KMS-11 (cell line): ENCODE measurements around the gene PARS2.

Source experiments
- H2AFZ ChIP-seq: fragments of 200-600 bp; sonication (generic); 2 replicates; pipeline ENCODE4 v1.6.1; 2016; ENCODE audit warnings: antibody characterized with exemption, mixed run types, low read depth
- H3K27ac ChIP-seq: fragments of 200-600 bp; sonication (generic); 2 replicates; pipeline ENCODE4 v1.6.1; 2016; ENCODE audit warnings: mild to moderate bottlenecking, mixed run types
- H3K27me3 ChIP-seq: fragments of 200-600 bp; sonication (generic); 2 replicates; pipeline ENCODE4 v1.6.1; 2017; ENCODE audit warnings: mild to moderate bottlenecking, low read depth, mixed run types, moderate library complexity; ENCODE audit not compliant: insufficient read depth
- H3K36me3 ChIP-seq: fragments of 200-600 bp; sonication (generic); 2 replicates; pipeline ENCODE4 v1.6.1; 2017; ENCODE audit warnings: mild to moderate bottlenecking, mixed run types; ENCODE audit not compliant: insufficient read depth
- H3K4me1 ChIP-seq: fragments of 200-600 bp; sonication (generic); 2 replicates; pipeline ENCODE4 v1.6.1; 2016; ENCODE audit warnings: mild to moderate bottlenecking, low read depth, mixed run types; ENCODE audit not compliant: poor library complexity, severe bottlenecking
- H3K4me2 ChIP-seq: fragments of 200-600 bp; sonication (generic); 2 replicates; pipeline ENCODE4 v1.7.0; 2016; ENCODE audit warnings: mild to moderate bottlenecking, mixed run types
- H3K4me3 ChIP-seq: fragments of 200-600 bp; sonication (generic); IDR thresholded peaks from 2 replicates; pipeline ENCODE4 v1.6.1; 2017; ENCODE audit warnings: low read depth, low read length, mixed read lengths; ENCODE audit not compliant: insufficient read depth
- H3K79me2 ChIP-seq: fragments of 200-600 bp; sonication (generic); 2 replicates; pipeline ENCODE4 v1.6.1; 2016; ENCODE audit warnings: low read depth, mixed run types; ENCODE audit not compliant: insufficient read depth
- H3K9ac ChIP-seq: fragments of 200-600 bp; sonication (generic); 2 replicates; pipeline ENCODE4 v1.6.1; 2016; ENCODE audit warnings: mild to moderate bottlenecking, mixed run types
- H4K20me1 ChIP-seq: fragments of 200-600 bp; sonication (generic); 2 replicates; pipeline ENCODE4 v1.6.1; 2016; ENCODE audit warnings: mild to moderate bottlenecking, mixed run types; ENCODE audit not compliant: insufficient read depth
- TF ChIP-seq, protein P1 (sequence below): fragments of 200-600 bp; sonication (generic); conservative IDR thresholded peaks from 2 replicates; pipeline ENCODE4 v1.6.1; 2017; ENCODE audit warnings: low read depth, mild to moderate bottlenecking, antibody characterized with exemption, low read length, moderate library complexity, mixed read lengths

The PARS2 gene

DNA sequence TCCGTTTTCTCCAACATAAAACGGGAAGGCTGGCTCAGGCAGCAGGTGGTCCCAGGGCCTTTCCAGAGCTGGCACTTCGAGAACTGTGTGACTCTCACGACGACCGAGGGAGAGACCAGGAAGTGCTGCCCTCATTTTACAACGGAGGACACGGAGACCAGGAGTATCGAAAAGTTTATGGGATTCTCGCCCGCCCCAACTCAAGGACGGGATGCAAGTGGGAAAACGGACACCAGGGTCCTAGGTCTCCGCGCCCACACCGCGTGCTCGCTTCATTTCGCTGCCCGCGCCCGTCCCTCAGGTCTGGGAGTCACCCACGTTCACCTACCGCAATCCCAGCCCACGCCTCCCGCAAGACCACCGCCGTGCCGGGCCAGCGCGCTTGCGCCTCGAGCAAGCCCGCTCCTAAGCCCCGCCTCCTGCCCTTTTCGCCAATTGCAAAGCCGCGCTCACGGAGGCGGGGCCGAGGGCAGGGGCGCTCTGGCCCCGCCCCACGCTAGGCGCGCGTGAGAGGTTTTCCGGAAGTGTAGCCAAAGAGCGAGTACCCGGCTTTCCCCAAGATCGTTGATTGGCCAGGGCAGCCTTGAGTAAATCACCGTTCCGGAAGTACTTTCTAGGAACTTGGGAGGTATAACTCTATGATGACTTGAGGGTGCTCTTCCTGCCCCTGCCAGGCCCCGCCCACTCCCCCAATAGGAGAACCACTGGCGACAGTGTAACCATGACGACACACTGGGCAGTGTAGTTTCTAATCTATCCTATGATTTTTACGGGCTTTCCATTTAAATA, at the start of gene PARS2:
Gene PARS2 (minus strand): TSS at position 391 of the 789 bp plus-strand sequence. CDS start 5,362 bp downstream, outside the sequence.
- no peaks in the 10 kb centered on the region for H3K79me2 ChIP-seq
- H3K4me3 ChIP-seq = no peak within 1 kb of the TSS
- peak within 1 kb of the TSS; percentile 46; the same call in 1 of the 2 replicates for H3K9ac ChIP-seq
- no peaks in the 10 kb centered on the region for H3K27me3 ChIP-seq
- TF ChIP-seq, protein P1, sequence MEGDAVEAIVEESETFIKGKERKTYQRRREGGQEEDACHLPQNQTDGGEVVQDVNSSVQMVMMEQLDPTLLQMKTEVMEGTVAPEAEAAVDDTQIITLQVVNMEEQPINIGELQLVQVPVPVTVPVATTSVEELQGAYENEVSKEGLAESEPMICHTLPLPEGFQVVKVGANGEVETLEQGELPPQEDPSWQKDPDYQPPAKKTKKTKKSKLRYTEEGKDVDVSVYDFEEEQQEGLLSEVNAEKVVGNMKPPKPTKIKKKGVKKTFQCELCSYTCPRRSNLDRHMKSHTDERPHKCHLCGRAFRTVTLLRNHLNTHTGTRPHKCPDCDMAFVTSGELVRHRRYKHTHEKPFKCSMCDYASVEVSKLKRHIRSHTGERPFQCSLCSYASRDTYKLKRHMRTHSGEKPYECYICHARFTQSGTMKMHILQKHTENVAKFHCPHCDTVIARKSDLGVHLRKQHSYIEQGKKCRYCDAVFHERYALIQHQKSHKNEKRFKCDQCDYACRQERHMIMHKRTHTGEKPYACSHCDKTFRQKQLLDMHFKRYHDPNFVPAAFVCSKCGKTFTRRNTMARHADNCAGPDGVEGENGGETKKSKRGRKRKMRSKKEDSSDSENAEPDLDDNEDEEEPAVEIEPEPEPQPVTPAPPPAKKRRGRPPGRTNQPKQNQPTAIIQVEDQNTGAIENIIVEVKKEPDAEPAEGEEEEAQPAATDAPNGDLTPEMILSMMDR = no peak
- no peak within 1 kb of the TSS for H3K27ac ChIP-seq
- H3K4me2 ChIP-seq = peak within 1 kb of the TSS; percentile 42
- H4K20me1 ChIP-seq = no peaks in the 10 kb centered on the region
- H2AFZ ChIP-seq = peak within 1 kb of the TSS; percentile 22; the same call in 1 of the 2 replicates
- H3K36me3 ChIP-seq = no peaks in the 10 kb centered on the region
- no peaks in the 10 kb centered on the region for H3K4me1 ChIP-seq

DNA sequence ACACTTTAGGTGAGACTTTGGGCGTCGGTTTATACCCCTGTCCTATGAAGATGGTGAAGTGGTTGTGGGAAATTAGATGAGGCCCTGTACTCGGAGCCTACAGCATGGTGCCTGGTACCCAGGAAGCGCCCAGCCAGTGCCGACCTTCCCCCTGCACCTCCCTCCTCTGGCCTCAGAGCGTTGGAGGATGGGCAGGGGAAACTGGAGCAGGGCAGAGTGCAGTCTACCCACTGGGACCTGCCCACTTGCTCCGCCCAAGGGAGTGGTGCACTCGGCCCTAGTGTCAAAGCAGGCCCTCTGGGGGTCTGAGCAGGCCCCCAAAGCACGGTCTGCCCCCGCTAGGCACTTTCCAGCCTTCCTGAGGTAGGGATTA, 49.8 kb upstream of the PARS2 start:
- Histone ChIP-seq H4K20me1 (no peaks in the 10 kb centered on the region), H3K9ac (no peak overlapping the region), H3K4me3 (no peak overlapping the region), H3K36me3 (no peaks in the 10 kb centered on the region), H3K27me3 (no peaks in the 10 kb centered on the region), H2AFZ (no peak overlapping the region), H3K4me1 (no peaks in the 10 kb centered on the region), H3K27ac (no peak overlapping the region), H3K79me2 (no peaks in the 10 kb centered on the region), H3K4me2 (no peak overlapping the region)
- TF ChIP-seq, protein P1 = no peak

DNA sequence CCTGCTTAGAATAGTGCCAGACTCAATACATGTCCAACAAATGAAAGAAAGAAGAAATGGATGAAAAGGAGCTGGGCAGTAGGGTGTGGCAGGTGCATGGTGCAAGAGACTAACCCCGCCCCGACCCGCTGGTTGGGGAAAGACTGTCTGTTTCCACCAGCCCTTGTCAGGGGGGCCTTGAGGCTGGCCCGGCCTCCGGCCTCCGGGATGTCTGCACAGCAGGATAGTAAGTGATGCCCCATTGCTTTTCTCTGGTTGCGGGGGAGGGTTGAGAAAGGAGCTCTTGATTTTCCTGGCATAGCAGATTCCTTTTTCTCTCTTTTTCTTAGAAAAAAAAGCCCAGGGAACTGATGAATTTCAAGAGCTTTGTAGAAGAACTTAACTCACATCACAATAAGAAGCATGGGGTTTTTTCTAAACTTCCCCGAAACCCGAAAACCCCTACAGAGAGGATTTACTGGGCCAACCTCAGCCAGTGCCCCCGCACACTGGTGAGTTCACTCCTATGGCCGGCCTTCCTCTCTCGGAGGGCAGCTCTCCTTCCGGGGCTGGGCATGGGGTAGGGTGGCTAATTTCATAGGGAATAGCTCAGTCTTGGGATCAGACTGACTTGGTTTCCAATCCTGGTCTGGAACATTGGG, 49.3 kb upstream of the PARS2 start:
- no peak overlapping the region for H2AFZ ChIP-seq
- H3K4me2 ChIP-seq = no peak overlapping the region
- H4K20me1 ChIP-seq = no peaks in the 10 kb centered on the region
- no peaks in the 10 kb centered on the region for H3K27me3 ChIP-seq
- H3K9ac ChIP-seq = no peak overlapping the region
- no peaks in the 10 kb centered on the region for H3K4me1 ChIP-seq
- no peak overlapping the region for H3K4me3 ChIP-seq
- no peaks in the 10 kb centered on the region for H3K36me3 ChIP-seq
- TF ChIP-seq, protein P1 = no peak
- H3K27ac ChIP-seq = no peak overlapping the region
- no peaks in the 10 kb centered on the region for H3K79me2 ChIP-seq

DNA sequence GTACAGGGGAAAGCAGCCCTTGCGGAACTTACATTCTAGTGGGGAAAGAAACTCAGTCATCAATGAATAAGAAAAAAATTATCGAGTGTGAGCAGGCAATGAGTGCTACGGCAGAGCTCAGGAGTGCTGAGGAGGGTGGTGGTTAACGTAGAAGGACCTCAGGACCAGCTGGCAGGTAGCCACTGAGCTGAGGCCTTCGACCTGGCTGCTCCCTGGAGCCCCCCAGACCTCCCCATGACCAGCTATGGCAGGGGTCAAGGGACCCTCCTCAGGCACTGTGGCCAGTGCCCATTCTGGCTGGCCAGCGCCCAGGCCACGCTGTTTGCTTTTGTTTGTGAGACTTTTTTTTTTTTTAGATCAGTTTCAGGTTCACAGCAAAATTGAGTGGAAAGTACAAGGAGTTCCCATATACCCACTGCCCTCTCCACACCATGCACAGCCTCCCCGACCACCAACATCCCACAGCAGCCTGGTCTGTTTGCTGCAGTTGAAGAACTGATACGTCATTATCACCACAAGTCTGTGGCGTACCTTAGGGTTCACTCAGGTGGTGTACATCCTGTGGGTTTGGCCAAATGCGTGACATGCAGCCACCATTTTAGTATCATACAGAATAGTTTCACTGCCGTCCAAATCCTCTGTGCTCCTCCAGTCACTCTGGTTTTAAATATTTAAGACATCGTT, 48.6 kb upstream of the PARS2 start:
- H3K4me2 ChIP-seq = no peak overlapping the region
- no peak overlapping the region for H3K9ac ChIP-seq
- H3K27me3 ChIP-seq = no peaks in the 10 kb centered on the region
- no peak overlapping the region for H3K27ac ChIP-seq
- no peak overlapping the region for H3K4me3 ChIP-seq
- TF ChIP-seq, protein P1 = no peak
- no peaks in the 10 kb centered on the region for H3K79me2 ChIP-seq
- H3K4me1 ChIP-seq = no peaks in the 10 kb centered on the region
- H3K36me3 ChIP-seq = no peaks in the 10 kb centered on the region
- H2AFZ ChIP-seq = no peak overlapping the region
- H4K20me1 ChIP-seq = no peaks in the 10 kb centered on the region
